Suppressor macrophage (primary cell): ENCODE measurements around the gene SCN7A.

Experiments used
- DNase-seq, 4 experiments: peaks; one replicate each; pipeline ENCODE4 v3.0.0-alpha.2; 2020 to 2022

SCN7A gene

DNA sequence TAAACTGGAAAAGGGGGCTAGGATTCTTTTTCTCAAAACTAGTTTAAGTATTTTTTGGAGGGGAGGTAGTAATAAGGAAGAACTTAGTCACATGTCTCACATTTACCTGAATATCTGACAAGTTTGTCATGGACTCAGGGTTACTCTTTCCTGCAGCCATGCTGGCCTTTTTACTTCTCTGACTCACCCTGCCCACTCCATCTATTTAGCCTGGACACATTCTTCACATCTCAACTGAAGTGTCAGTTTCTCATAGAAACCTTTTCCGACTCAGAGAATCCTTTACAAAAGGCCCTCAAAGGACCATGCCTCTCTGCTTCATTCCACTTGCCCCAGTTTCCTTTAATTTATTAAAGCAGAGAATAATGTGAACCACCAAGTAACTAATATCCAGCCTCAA, 42.6 kb downstream of the SCN7A start:
- DNase-seq = no peak

DNA sequence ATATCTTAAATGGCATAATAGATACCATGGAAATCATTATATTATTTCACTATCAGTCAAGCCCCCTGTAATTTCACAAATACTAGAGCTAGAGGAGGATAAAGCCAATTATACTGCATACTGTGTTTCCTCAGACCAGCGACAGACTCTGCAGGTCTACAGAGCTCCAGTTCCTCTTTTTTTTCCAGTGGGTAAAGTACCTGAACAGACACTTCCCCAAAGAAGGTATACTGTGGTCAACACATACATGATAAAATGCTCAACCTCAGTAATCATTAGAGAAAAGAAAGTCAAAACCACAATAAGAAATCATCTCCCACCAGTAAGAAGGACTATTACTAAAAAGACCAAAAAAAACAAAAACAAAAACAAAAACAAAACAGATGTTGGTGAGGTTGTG, 44.6 kb downstream of the SCN7A start:
- no peak for DNase-seq

DNA sequence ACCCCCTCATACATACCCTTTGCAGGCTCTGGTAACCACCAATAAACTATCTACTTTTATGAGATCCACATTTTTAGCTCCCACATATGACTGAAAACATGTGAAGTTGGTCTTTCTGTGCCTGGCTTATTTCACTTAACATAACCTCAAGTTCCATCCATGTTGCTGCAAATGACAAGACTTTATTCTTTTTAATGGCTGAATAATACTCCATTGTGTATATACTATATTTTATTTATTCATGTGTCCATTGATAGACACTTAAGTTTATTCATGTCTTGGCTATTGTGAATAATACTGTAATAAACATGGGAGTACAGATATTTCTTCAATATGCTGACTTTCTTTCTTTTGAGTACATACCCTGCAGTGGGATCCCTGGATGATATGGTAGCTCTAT, 45.9 kb downstream of the SCN7A start:
- DNase-seq = no peak

DNA sequence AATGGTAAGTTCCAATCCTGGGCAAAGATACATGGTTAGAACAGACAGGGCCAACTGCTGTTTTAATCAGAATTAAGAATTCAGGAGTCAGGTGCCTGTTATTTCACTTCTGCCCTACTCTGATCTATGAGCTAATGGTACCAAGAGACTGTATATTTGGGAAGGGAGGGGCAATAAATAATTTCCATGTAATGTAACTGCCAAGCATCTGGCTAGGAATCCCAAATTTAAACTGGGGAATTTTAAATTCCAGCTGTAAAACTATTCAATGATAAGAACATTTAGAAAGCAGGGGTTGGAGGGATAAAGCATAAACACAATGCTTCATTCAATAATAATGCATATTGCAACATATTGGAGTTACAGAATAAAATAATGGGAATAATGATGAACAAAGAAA, 49.7 kb downstream of the SCN7A start:
- no peak for DNase-seq

DNA sequence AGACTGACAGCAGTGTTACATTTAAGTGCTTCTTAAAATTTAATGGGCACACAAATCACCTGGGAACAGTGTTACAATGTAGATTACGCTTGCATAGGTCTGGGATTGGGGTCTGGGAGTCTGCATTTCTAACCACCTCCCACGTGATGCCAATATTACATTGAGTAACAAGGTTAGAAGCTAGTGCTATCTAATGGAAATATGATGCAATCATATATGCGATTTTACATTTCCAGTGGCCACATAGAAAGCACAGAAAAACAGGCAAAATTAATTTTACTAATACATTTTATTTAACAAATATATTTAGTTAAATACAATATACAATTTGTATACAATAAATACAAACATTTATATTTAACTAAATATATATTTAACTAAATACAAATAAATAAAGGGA, 53.7 kb downstream of the SCN7A start:
- DNase-seq = no peak

DNA sequence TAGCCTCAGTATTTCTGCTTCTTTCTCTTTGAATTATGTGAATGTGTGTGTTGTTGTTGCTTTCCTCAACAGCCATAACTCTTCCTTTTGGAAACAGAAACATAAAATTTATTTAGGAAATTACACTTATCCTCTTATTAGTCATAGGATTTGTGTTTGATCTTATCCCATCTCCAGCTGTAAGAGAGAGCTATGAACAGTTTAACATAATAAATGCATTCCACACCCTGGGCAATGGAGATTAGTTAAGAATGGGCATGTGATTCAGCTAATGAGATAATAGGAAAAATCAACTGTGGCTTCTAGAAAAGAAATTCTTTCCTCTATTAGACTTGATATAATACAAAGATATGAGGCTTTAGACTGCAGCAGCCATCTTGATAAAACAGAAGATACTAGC, 55.0 kb downstream of the SCN7A start:
- DNase-seq = no peak

DNA sequence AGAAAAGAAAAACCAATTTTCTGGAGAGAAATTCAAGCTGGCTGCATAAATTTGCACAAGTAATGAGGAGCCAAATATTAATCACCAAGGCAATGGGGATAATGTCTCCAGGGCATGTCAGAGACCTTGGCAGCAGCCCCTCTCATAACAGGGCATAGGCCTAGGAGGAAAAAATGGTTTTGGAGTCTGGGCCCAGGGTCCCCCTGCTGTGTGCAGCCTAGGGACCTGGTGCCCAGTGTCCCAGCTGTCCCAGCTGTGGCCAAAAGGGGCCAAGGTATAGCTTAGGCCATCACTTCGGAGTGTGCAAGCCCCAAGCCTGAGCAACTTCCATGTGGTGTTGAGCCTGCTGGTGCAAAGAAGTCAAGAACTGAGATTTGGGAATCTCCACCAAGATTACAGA, 57.1 kb downstream of the SCN7A start:
- DNase-seq = no peak

DNA sequence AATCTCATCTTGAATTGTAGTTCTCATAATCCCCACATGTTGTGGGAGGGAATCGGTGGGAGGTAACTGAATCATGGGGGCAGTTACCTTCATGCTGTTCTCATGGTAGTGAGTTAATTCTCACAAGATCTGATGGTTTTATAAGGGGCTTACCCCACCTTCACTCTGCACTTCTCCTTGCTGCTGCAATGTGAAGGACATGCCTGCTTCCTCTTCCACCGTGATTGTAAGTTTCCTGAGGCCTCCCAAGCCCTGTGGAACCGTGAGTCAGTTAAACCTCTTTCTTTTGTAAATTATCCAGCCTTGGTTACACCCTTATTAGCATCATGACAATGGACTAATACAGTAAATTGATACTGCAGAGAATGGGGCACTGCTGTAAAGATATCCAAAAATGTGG, 57.9 kb downstream of the SCN7A start:
- DNase-seq = peak; percentile 8 to 57 (median 26)

DNA sequence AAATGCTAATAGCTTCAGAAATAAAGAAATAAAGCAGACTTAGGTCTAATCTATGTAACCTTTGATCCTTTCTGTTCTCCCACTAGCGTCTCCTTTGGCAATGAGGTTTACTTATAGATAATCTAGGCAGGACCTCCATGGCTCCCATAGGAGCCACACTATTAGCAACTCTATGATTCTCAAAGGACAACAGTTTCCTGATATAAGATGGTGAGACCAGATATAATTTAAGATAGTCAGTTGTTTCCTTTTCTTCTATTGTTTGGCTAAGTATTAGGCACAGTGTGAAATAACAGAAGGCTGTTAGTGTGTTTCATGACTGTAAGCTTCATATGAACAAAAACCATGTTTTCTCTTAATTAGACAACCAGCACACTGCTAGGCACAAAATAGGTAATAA, 59.6 kb downstream of the SCN7A start:
- DNase-seq = no peak

DNA sequence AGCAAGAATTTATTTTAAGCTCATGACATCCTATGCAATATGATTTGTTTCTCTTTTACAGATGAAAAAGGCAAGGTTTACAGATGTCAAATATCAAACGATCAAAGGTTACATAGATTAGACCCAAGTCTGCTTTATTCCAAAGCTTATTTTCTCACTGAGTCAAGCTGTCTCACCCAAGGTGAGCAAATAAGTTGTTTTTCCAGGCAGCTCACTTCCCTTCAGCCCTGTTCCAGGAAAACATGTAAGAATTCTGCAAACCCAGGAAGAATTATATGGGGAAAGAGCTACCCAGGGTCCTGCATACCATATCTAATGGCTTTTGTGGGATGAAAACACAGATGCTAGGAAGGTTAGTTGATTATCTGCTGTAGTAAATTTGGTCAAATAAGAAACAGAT, 60.6 kb downstream of the SCN7A start:
- no peak for DNase-seq

DNA sequence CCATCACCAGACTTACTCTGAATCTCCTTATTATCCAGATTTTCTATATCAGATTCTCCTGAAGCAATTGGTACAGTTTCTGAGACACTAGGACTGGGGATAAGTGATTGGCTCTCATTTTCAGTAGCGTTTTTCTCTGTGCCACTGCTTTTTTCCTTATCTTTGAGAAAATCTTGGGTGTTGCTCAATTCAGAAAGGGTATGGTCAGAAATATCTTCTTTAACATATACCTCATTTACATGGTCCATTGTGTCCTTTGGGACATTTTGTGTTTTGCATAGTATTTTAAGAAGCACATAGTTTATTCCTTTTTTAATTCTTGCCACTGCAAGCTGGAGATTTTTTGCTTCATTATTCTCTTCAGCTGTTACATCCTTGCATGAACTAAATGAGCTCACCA, 61.7 kb downstream of the SCN7A start:
- DNase-seq = no peak

DNA sequence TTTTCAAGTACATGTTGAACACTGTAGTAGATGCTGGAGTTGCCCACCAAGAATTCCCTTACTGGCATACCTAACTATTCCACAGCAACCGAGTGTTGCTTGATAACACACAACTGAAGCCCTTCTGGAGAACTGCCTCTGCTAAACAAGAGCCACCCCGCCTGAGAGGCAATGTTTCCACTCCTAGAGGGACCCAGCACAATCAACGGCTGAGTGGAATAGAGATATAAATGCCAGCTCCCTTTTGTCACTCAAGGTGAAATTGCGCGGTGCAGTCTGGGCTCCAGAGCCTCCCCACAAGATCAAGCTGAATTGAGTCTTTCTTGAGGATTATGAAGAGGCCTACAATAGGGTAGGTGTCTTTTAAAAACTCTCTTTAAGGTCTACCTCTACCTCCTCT, 69.2 kb downstream of the SCN7A start:
- no peak for DNase-seq

DNA sequence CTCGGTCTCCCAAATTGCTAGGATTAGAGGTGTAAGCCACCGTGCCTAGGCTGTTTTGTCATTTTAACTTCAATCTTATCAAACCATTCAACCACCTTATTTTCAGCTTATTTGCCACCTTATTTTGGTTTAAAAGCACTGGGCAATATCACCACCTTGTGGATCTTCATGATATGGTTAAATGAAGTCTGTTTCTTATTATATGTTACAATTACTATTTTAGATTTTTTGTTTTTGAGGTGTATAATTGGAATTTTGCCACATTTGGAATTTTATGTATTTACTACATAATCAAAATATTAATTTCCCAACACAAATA, 74.5 kb downstream of the SCN7A start:
- DNase-seq = peak in 3 of 4 experiments; percentile 17 to 55 (median 48)

DNA sequence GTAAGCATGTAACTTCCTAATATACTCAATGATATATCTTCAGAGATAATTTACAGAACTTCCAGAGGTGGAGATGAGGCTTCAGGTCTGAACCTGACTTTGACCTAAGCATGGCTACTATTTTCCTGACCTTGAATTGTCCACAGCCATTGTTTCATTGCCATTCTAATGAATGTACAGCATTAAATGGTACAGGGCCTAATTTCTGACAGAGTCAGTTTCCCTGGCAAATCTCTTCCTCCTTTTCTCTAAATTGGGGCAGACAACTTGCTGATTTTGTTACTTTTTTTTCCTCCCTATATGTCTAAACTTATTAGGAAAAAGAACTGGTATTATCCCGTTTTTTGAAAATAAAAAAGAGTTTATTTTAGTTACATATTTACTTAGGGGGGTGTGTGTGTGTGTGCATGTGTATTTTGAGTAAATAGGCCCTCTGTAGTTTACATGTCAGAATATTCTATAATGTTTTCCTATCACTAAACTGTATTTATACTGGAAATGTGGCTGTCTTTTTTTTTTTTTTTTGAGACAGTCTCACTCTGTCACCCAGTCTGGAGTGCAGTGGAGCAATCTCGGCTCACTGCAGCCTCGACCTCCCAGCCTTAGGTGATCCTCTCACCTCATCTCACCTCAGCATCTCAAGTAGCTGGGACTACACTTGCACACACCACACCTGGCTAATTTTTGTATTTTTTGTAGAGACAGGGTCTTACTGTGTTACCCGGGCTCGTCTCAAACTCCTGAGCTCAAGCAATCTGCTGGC, 75.0 kb downstream of the SCN7A start:
- no peak for DNase-seq

DNA sequence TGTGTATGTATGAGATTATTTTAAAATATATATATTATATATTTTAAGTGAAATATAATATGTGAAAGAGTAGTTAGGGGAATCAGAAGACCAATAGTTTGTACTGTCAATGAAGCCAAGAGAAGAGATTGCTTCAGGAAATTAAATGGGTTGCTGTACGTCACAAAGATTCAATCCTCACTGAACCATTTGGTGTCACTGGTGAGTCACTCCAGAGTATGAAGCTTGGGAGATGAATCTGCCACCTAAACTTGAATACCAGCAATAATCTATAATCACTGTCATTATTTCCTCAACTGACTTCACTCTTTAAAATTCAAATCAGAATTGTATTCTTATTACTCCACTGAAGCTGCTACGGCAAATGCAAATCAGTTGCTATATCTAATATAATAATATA, 76.4 kb downstream of the SCN7A start:
- peak; percentile 9 to 41 (median 24) for DNase-seq

DNA sequence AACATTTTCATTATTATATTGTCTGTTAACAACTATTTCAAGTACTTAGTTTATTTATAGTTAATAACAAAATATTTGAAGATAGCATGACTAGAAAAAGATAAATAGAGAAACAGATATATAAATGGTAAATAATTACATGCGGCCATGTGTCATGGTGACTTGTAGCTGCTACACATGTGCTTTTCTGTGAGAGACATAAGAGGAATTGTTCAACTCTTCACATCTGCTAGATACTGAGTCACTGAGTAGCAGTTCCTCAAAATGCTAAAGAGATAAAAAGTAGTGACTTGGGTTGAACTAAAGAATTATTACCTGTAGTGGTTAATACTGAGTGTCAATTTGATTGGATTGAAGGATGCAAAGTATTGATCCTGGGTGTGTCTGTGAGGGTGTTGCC, 80.8 kb downstream of the SCN7A start:
- DNase-seq = peak; percentile 21 to 72 (median 52)

DNA sequence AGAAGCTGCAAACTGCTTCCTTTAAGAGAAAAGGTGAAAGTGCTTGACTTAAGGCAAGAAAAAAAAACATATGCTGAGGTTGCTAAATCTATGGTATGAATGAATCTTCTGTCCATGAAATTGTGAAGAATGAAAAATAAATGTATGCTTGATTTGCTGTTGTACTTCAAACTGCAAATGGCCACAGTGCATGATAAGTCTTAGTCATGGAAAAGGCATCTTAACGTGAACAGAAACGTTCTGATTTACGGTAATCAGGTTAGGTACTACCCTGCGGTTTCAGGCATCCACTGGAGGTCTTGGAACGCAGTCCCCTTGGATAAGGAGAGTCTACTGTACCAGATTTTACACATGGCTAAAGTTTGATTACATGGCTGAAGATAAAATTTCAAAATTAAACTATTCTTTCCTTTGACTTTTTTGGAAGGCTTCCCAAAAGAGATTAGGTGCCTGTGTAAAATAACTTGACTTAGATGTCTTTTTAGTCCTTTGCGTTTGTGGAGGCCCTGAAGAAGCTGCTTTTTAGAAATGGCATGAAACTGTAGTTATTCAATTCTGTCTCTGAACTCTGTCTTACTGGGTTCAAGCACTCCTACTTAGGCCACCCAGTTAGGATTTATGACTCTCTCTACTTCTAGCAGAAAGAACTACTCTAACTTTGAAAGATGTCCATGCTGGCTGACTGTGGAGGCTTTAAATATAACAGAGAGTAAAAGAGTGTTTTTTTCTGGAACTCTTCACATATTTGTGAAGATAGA, 82.4 kb downstream of the SCN7A start:
- no peak for DNase-seq

DNA sequence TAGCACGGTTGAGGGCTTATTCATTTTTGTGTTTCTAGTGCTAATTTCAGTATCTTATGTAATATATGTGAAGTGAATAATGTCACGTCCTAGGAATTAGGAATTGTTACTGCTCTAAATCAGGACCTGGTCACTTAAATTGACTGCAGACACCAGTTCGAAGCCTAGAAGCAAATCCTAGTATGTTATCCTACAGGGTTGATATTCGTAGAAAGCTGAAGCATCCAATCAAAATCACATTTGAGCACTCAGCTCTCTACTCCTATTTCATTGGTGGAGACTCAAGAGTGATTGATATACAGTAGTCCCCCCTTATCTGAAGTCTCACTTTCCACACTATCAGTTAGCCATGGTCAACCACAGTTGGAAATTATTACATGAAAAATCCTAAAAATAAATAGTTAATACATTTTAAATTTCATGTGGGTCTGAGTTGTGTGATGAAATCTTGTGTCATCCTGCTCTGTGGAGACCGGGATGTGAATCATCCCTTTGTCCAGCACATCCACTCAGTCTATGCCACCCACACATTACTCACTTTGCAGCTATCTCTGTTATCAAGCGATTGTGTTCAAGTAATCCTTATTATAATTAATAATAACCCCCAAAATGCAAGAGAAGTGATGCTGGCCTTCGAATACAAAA, 83.1 kb downstream of the SCN7A start:
- peak; percentile 39 to 83 (median 67) for DNase-seq

DNA sequence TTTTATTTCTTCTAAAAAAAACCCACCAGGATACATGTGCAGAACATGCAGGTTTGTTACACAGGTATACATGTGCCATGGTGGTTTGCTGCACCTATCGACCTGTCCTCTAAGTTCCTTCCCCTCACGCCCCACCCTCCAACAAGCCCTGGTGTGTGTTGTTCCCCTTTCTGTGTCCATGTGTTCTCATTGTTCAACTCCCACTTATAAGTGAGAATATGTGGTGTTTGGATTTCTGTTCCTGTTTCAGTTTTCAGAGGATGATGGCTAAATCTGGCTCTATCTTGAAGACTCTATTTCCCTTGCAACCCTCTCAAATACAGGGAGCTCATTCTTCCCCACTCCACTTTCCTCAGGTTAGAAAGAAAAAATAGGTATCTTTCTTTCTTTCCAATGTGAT, 86.3 kb downstream of the SCN7A start:
- peak; percentile 34 to 65 (median 58) for DNase-seq

DNA sequence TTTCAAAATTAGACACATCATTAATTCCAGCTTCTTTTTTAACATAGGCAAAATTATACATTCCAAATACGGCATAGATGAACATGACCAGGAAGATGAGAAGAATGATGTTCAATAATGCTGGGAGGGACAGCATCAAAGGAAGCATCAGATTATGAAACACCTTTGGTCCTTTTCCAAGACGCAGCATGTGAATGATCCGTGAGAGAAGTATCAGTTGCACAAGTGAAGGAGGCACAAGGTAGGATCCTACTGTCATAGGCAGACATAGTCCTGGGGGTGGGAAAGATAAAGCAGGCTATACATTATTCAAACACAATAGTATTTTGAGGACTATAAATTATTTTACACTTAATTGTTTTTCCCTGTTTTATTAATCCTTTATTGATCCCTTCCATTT, 87.7 kb downstream of the SCN7A start:
- DNase-seq = no peak

DNA sequence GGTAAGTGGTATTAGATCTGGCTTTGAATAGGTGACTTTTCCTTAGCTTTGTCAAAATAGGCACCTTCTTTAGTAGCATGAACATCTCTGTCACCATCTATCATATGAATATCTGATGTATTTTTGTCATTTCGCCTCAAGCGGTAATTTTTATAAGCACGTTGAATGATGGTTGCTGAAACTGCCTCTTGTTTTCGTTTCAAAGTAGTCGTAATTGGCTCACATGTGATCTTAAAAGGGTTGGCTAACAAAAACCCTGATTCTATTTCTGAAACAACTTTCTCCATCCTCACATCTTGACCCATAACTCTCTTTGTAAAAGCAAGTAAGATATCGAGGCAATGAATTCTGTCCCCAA, 88.5 kb downstream of the SCN7A start:
- DNase-seq = no peak

DNA sequence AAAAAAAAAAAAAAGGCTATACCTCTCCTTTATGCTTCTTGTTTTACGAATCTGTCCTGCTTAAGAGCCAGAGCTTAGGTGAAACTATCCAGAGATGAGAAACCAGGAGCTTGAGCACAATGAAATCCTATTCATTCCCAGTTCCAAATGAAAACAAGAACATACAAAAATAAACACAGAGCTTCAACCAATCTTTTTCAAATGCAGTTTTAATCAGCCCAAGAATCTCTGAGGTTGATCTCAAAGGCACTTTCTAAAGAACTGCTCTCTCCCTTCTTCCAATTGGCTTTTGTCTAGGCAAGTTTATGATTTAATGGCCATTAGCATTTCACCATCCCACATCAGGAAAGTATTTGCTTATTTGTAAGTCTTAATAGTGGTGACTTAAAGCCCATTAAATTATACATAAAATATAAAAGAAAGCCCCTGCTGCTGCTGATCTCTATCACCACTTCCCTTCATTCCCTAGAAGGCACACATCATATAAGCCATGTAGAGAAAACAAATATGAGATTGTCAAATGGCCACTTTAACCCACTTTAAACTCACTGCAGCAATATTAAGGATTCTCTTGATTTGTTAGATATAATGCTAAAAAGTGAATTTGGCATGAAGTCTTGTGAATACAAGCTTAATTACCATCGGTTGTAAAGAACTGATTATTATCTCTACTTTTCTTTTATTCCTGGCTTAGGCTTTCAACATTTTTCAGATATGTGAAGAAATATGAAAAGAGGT, 89.0 kb downstream of the SCN7A start:
- no peak for DNase-seq

DNA sequence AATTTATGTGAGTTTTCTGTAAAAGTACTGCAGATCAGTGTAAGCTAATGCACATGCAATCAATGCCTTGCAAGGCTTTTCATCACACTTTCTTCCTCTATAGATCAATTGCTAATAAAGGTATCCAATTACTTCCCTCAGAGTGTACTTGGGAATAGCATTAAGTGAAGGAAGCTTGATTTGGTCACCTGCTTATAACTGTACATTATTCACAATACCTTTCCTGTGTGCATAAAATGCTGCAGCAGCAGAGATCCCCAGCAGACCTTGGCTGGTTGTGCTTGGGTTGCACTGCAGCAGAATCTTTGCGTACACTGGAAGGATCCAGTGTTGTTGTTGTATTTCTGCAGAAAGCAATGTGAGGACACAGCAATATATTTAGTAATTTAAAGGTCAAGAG, 99.8 kb downstream of the SCN7A start:
- DNase-seq = no peak
